Measurements from ENCODE around the gene FBN1. TPM values are rescaled to one million over a fixed set of nuclear protein-coding genes. Genes with fewer than 3 reads are reported as not detected.

FBN1 gene
- total RNA-seq, 4 donors from 2014 or later: 17.6 to 106 (median 31.2) TPM

GRCh38 chr15:48465410-48465809 lies 180.1 kb downstream of the FBN1 start:
- Histone ChIP-seq H3K36me3 (no peaks in the 10 kb centered on the region), H3K27ac (no peak overlapping the region), H3K27me3 (no peaks in the 10 kb centered on the region), H3K9me3 (no peaks in the 10 kb centered on the region), H3K4me3 (no peak overlapping the region), H3K4me1 (no peaks in the 10 kb centered on the region)
- no peak for TF ChIP-seq POLR2AphosphoS5 (IDR thresholded peaks at IDR 0.05)
- TF ChIP-seq CTCF (IDR thresholded peaks at IDR 0.05): no peak
- TF ChIP-seq EP300 (IDR thresholded peaks at IDR 0.05; ENCODE audit: low read depth): no peak
- no peak for TF ChIP-seq POLR2A (IDR thresholded peaks at IDR 0.05)
- WGBS, 2 donors (ENCODE audit: low coverage in 1 of 2): 93 to 100% methylated on average over 2 to 5 of the region's 5 CpGs
- intact Hi-C loops (cut with DNase I; ENCODE audit: low total_unique reads): no loop called here
- no peak for DNase-seq
- in situ Hi-C loops (cut with MboI; ENCODE audit: low pct_ligation_motif_present in 1 of 4, low pct_unique_long_range_greater_than_20kb in 1 of 4, low sequenced_read_pairs in 3 of 4): no loop called here

GRCh38 chr15:48463366-48463880 lies 182.1 kb downstream of the FBN1 start:
- Histone ChIP-seq H3K27me3 (no peaks in the 10 kb centered on the region), H3K4me3 (no peak overlapping the region), H3K27ac (no peak overlapping the region), H3K36me3 (no peaks in the 10 kb centered on the region), H3K4me1 (no peaks in the 10 kb centered on the region), H3K9me3 (no peaks in the 10 kb centered on the region)
- intact Hi-C loops (cut with DNase I; ENCODE audit: low total_unique reads) (no loop called here), in situ Hi-C loops (cut with MboI; ENCODE audit: low pct_ligation_motif_present in 1 of 4, low pct_unique_long_range_greater_than_20kb in 1 of 4, low sequenced_read_pairs in 3 of 4) (no loop called here)
- 41 to 44% methylated on average over 4 of the region's 4 CpGs for WGBS, 2 donors (ENCODE audit: low coverage in 1 of 2)
- TF ChIP-seq POLR2A (IDR thresholded peaks at IDR 0.05) (no peak), CTCF (IDR thresholded peaks at IDR 0.05) (no peak), EP300 (IDR thresholded peaks at IDR 0.05; ENCODE audit: low read depth) (no peak), POLR2AphosphoS5 (IDR thresholded peaks at IDR 0.05) (no peak)
- DNase-seq: no peak

- in situ Hi-C loops (cut with MboI; ENCODE audit: low pct_ligation_motif_present in 1 of 4, low pct_unique_long_range_greater_than_20kb in 1 of 4, low sequenced_read_pairs in 3 of 4) (no loop called here), intact Hi-C loops (cut with DNase I; ENCODE audit: low total_unique reads) (no loop called here)
- 75 to 80% methylated on average over 3 to 4 of the region's 4 CpGs for WGBS, 2 donors (ENCODE audit: low coverage in 1 of 2)
Measured at GRCh38 chr15:48462688-48463087, 182.8 kb downstream of the FBN1 start.

More at GRCh38 chr15:48462688-48463087, 182.8 kb downstream of the FBN1 start:
- Histone ChIP-seq H3K36me3 (no peaks in the 10 kb centered on the region), H3K4me3 (no peak overlapping the region), H3K27ac (no peak overlapping the region), H3K9me3 (no peaks in the 10 kb centered on the region), H3K27me3 (no peaks in the 10 kb centered on the region), H3K4me1 (no peaks in the 10 kb centered on the region)
- no peak for DNase-seq
- TF ChIP-seq CTCF (IDR thresholded peaks at IDR 0.05) (no peak), POLR2AphosphoS5 (IDR thresholded peaks at IDR 0.05) (no peak), EP300 (IDR thresholded peaks at IDR 0.05; ENCODE audit: low read depth) (no peak), POLR2A (IDR thresholded peaks at IDR 0.05) (no peak)
